ENCODE measurements around the gene AKR1A1. TPM values are rescaled to one million over a fixed set of nuclear protein-coding genes. Genes with fewer than 3 reads are reported as not detected.
"Not testable (repeated sequence)": the region's sequence is repeated elsewhere in the genome, so short reads cannot be mapped to it uniquely, and the experiment has no call there.

The AKR1A1 gene
- total RNA-seq, 1 donor from 2014 or later = 133 TPM

- no peak for DNase-seq (ENCODE audit: extremely low read depth, low read depth, low spot score)
Measured at GRCh38 chr1:45567911-45568310, 17.3 kb downstream of the AKR1A1 start.

- no peak for DNase-seq (ENCODE audit: extremely low read depth, low read depth, low spot score)
Measured at GRCh38 chr1:45568421-45568820, 17.8 kb downstream of the AKR1A1 start.

- no peak for DNase-seq (ENCODE audit: extremely low read depth, low read depth, low spot score)
Measured at GRCh38 chr1:45569571-45569961, 18.9 kb downstream of the AKR1A1 start.

- peak; percentile 66 for DNase-seq (ENCODE audit: extremely low read depth, low read depth, low spot score)
Measured at GRCh38 chr1:45569962-45570581, 19.4 kb downstream of the AKR1A1 start.

GRCh38 chr1:45570631-45571030, 20.0 kb downstream of the AKR1A1 start:
- DNase-seq (ENCODE audit: extremely low read depth, low read depth, low spot score) = no peak

- no peak for DNase-seq (ENCODE audit: extremely low read depth, low read depth, low spot score)
Measured at GRCh38 chr1:45573231-45573804, 22.7 kb downstream of the AKR1A1 start.

- DNase-seq (ENCODE audit: extremely low read depth, low read depth, low spot score) = no peak
Measured at GRCh38 chr1:45574105-45574626, 23.5 kb downstream of the AKR1A1 start.

GRCh38 chr1:45583264-45583665, 32.6 kb downstream of the AKR1A1 start:
- DNase-seq (ENCODE audit: extremely low read depth, low read depth, low spot score) = peak; percentile 87

- DNase-seq (ENCODE audit: extremely low read depth, low read depth, low spot score) = no peak
Measured at GRCh38 chr1:45583666-45584350, 33.2 kb downstream of the AKR1A1 start, which contains the start of gene NASP. TSS of gene NASP (plus strand) at chr1:45584041. CDS start at chr1:45584147, 106 bp downstream.

- peak; percentile 75 for DNase-seq (ENCODE audit: extremely low read depth, low read depth, low spot score)
Measured at GRCh38 chr1:45584351-45585109, 33.9 kb downstream of the AKR1A1 start.

GRCh38 chr1:45585110-45585426, 34.4 kb downstream of the AKR1A1 start:
- no peak for DNase-seq (ENCODE audit: extremely low read depth, low read depth, low spot score)

GRCh38 chr1:45585496-45586075, 35.0 kb downstream of the AKR1A1 start:
- no peak for DNase-seq (ENCODE audit: extremely low read depth, low read depth, low spot score)

- DNase-seq (ENCODE audit: extremely low read depth, low read depth, low spot score) = no peak
Measured at GRCh38 chr1:45586769-45587168, 36.1 kb downstream of the AKR1A1 start.

- DNase-seq (ENCODE audit: extremely low read depth, low read depth, low spot score) = no peak
Measured at GRCh38 chr1:45589861-45590260, 39.2 kb downstream of the AKR1A1 start.

GRCh38 chr1:45594412-45594811, 43.8 kb downstream of the AKR1A1 start:
- DNase-seq (ENCODE audit: extremely low read depth, low read depth, low spot score) = no peak

GRCh38 chr1:45596765-45597164, 46.1 kb downstream of the AKR1A1 start:
- not testable (repeated sequence) for DNase-seq (ENCODE audit: extremely low read depth, low read depth, low spot score)

- DNase-seq (ENCODE audit: extremely low read depth, low read depth, low spot score) = no peak
Measured at GRCh38 chr1:45604239-45604638, 53.6 kb downstream of the AKR1A1 start.

GRCh38 chr1:45607404-45608074, 56.9 kb downstream of the AKR1A1 start:
- DNase-seq (ENCODE audit: extremely low read depth, low read depth, low spot score) = no peak

- DNase-seq (ENCODE audit: extremely low read depth, low read depth, low spot score) = no peak
Measured at GRCh38 chr1:45608175-45609156, 57.8 kb downstream of the AKR1A1 start.

Data from glomerular endothelial cell (primary cell).